SK-N-MC (cell line): ENCODE measurements around the gene ZBTB1.

Experiments
- EZH2 ChIP-seq: fragments of 200-600 bp; sonication (generic); IDR thresholded peaks from one replicate; pipeline ENCODE4 v1.6.1; 2017; ENCODE audit warnings: antibody characterized with exemption
- POLR2AphosphoS5 ChIP-seq: IDR thresholded peaks from 2 replicates; pipeline ENCODE4 v1.6.1; 2012; ENCODE audit warnings: mild to moderate bottlenecking, low read depth, low read length, borderline replicate concordance

DNA sequence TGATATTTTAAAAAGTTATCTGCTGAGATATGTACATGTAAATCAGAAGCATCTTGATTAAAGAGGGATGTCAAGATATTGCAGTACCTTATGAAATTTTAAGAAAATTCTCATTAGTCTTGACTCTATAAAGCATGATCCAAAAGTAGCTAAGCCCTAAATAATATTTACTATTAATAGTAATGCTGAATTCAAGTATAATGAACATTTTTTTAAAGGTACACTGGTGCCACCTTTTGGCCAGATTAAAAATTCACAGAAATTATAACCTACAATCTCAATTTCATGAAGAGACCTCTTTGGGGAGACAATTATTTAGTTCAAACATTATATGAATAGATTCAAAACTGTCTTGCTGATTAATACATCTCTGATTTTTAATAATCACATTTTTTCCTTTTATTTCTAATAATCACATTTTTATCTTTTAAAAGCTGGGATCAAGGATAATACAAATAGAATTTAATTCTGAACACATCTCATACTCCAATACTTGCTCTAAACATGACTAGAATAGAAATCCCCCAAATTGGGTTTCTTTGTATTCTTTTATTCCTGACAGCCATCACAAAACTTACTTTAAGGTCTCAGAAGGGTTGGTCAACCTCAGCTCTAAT is 25.8 kb upstream of the ZBTB1 start:
- TF ChIP-seq POLR2AphosphoS5 (no peak), EZH2 (no peak)
